Measurements from ENCODE around the gene MYO3B.
"Not testable (repeated sequence)": the region's sequence is repeated elsewhere in the genome, so short reads cannot be mapped to it uniquely, and the experiment has no call there.

Gene MYO3B

GRCh38 chr2:170533156-170533555 is 355.2 kb downstream of the MYO3B start:
- in situ Hi-C loops (cut with MboI; ENCODE audit: low sequenced_read_pairs) = no loop called here

GRCh38 chr2:170535552-170535951 is 357.6 kb downstream of the MYO3B start:
- in situ Hi-C loops (cut with MboI; ENCODE audit: low sequenced_read_pairs) = no loop called here

- in situ Hi-C loops (cut with MboI; ENCODE audit: low sequenced_read_pairs) = no loop called here
Observed at GRCh38 chr2:170544817-170545216, 366.9 kb downstream of the MYO3B start.

- in situ Hi-C loops (cut with MboI; ENCODE audit: low sequenced_read_pairs) = no loop called here
Observed at GRCh38 chr2:170548304-170548703, 370.4 kb downstream of the MYO3B start.

GRCh38 chr2:170550501-170550900 is 372.6 kb downstream of the MYO3B start:
- in situ Hi-C loops (cut with MboI; ENCODE audit: low sequenced_read_pairs) = no loop called here

- in situ Hi-C loops (cut with MboI; ENCODE audit: low sequenced_read_pairs) = not testable (repeated sequence)
Observed at GRCh38 chr2:170551899-170552298, 374.0 kb downstream of the MYO3B start.

GRCh38 chr2:170553748-170554147 is 375.8 kb downstream of the MYO3B start:
- in situ Hi-C loops (cut with MboI; ENCODE audit: low sequenced_read_pairs) = no loop called here

GRCh38 chr2:170554278-170554955 is 376.5 kb downstream of the MYO3B start:
- in situ Hi-C loops (cut with MboI; ENCODE audit: low sequenced_read_pairs) = no loop called here

GRCh38 chr2:170562928-170563327 is 385.0 kb downstream of the MYO3B start:
- in situ Hi-C loops (cut with MboI; ENCODE audit: low sequenced_read_pairs) = no loop called here

- in situ Hi-C loops (cut with MboI; ENCODE audit: low sequenced_read_pairs) = no loop called here
Observed at GRCh38 chr2:170563401-170563800, 385.5 kb downstream of the MYO3B start.

GRCh38 chr2:170566138-170566537 is 388.2 kb downstream of the MYO3B start:
- in situ Hi-C loops (cut with MboI; ENCODE audit: low sequenced_read_pairs) = no loop called here

- in situ Hi-C loops (cut with MboI; ENCODE audit: low sequenced_read_pairs) = no loop called here
Observed at GRCh38 chr2:170567429-170567828, 389.5 kb downstream of the MYO3B start.

GRCh38 chr2:170568511-170568910 is 390.6 kb downstream of the MYO3B start:
- in situ Hi-C loops (cut with MboI; ENCODE audit: low sequenced_read_pairs) = no loop called here

- in situ Hi-C loops (cut with MboI; ENCODE audit: low sequenced_read_pairs) = no loop called here
Observed at GRCh38 chr2:170571612-170572011, 393.7 kb downstream of the MYO3B start.

- in situ Hi-C loops (cut with MboI; ENCODE audit: low sequenced_read_pairs) = no loop called here
Observed at GRCh38 chr2:170573671-170574070, 395.7 kb downstream of the MYO3B start.

- in situ Hi-C loops (cut with MboI; ENCODE audit: low sequenced_read_pairs) = no loop called here
Observed at GRCh38 chr2:170576296-170576695, 398.3 kb downstream of the MYO3B start.

- in situ Hi-C loops (cut with MboI; ENCODE audit: low sequenced_read_pairs) = no loop called here
Observed at GRCh38 chr2:170577356-170577755, 399.4 kb downstream of the MYO3B start.

GRCh38 chr2:170578606-170579005 is 400.7 kb downstream of the MYO3B start:
- in situ Hi-C loops (cut with MboI; ENCODE audit: low sequenced_read_pairs) = no loop called here

GRCh38 chr2:170579511-170579910 is 401.6 kb downstream of the MYO3B start:
- in situ Hi-C loops (cut with MboI; ENCODE audit: low sequenced_read_pairs) = no loop called here

- in situ Hi-C loops (cut with MboI; ENCODE audit: low sequenced_read_pairs) = no loop called here
Observed at GRCh38 chr2:170582313-170582712, 404.4 kb downstream of the MYO3B start.

- in situ Hi-C loops (cut with MboI; ENCODE audit: low sequenced_read_pairs) = no loop called here
Observed at GRCh38 chr2:170582751-170583463, 405.0 kb downstream of the MYO3B start.

GRCh38 chr2:170585067-170585466 is 407.1 kb downstream of the MYO3B start:
- in situ Hi-C loops (cut with MboI; ENCODE audit: low sequenced_read_pairs) = no loop called here

Data from HL-60/S4 treated with phorbol 12-myristate 13-acetate at 8.2 ng/mL for 4 days and 3 days (cell line).